Measurements from ENCODE around the gene TCHHL1. TPM values are rescaled to one million over a fixed set of nuclear protein-coding genes. Genes with fewer than 3 reads are reported as not detected.
A peak's percentile ranks its signal among the peaks of the same experiment; 100 is the strongest.

The TCHHL1 gene
- total and polyA plus RNA-seq, 9 of the 15 experiments (the other 6 are each of a cell fraction or from before 2014, with no cell fraction given): not detected

DNA sequence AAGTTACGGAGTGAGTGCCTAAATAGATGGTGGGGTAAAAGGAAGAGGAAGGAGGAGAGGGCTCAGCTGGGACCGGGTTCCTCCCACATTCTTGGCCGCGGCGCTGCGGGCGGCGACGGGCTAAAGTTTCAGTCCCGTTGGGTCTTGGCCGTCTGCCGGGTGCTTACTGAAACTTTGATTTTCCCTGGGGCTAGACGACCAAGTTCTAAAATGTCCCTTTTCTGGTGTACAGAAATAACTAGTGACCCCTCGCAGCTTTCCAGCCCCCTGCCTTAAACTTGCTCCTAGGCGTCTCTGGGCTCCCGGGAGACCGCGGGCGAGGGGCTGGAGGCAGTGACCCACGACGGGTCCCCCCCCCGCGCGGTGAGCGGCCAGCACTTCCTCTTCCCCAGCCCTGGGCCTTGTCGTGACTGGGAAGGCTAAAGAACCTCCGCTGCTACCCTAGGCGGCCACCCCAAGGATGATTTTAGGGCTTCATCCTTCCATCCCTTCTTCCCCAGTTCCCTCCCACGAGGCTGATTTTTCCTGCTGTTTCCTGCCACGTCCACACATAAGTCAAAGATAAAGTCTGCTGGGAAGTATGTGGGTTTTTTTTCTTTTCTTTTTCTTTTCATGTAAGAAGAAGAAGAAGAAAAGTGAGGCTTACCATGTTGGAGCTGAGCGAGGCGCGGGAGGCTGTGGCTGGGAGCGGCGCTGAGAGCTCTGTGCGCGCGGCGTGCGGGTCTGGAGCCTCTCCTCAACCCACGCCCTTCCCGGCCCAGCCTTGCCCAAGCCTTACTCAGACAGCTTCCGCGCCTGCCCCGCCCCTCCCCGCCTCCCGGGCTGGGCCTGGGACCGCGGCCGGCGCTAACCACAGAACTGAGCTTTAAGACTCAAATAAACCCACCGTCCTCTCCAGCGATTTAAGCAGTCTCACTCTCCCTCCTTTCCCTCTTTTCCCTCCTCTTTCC, 52.3 kb downstream of the TCHHL1 start, which contains the start of gene S100A11 (continued):
- TF ChIP-seq, protein P1, sequence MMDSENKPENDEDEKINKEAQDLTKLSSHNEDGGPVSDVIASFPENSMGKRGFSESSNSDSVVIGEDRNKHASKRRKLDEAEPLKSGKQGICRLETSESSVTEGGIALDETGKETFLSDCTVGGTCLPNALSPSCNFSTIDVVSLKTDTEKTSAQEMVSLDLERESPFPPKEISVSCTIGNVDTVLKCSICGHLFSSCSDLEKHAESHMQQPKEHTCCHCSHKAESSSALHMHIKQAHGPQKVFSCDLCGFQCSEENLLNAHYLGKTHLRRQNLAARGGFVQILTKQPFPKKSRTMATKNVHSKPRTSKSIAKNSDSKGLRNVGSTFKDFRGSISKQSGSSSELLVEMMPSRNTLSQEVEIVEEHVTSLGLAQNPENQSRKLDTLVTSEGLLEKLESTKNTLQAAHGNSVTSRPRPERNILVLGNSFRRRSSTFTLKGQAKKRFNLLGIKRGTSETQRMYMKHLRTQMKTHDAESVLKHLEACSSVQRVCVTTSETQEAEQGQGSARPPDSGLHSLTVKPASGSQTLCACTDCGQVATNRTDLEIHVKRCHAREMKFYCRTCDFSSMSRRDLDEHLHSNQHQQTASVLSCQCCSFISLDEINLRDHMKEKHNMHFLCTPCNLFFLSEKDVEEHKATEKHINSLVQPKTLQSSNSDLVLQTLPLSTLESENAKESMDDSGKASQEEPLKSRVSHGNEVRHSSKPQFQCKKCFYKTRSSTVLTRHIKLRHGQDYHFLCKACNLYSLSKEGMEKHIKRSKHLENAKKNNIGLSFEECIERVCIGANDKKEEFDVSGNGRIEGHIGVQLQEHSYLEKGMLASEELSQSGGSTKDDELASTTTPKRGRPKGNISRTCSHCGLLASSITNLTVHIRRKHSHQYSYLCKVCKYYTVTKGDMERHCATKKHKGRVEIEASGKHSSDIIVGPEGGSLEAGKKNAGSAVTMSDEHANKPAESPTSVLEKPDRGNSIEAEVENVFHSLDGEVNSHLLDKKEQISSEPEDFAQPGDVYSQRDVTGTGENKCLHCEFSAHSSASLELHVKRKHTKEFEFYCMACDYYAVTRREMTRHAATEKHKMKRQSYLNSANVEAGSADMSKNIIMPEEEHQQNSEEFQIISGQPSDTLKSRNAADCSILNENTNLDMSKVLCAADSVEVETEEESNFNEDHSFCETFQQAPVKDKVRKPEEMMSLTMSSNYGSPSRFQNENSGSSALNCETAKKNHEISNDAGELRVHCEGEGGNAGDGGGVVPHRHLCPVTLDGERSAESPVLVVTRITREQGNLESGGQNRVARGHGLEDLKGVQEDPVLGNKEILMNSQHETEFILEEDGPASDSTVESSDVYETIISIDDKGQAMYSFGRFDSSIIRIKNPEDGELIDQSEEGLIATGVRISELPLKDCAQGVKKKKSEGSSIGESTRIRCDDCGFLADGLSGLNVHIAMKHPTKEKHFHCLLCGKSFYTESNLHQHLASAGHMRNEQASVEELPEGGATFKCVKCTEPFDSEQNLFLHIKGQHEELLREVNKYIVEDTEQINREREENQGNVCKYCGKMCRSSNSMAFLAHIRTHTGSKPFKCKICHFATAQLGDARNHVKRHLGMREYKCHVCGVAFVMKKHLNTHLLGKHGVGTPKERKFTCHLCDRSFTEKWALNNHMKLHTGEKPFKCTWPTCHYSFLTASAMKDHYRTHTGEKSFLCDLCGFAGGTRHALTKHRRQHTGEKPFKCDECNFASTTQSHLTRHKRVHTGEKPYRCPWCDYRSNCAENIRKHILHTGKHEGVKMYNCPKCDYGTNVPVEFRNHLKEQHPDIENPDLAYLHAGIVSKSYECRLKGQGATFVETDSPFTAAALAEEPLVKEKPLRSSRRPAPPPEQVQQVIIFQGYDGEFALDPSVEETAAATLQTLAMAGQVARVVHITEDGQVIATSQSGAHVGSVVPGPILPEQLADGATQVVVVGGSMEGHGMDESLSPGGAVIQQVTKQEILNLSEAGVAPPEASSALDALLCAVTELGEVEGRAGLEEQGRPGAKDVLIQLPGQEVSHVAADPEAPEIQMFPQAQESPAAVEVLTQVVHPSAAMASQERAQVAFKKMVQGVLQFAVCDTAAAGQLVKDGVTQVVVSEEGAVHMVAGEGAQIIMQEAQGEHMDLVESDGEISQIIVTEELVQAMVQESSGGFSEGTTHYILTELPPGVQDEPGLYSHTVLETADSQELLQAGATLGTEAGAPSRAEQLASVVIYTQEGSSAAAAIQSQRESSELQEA (IDR thresholded peaks at IDR 0.05; ENCODE audit: low read depth): no peak
- peak; percentile 91 for TF ChIP-seq ZBTB7A (IDR thresholded peaks at IDR 0.05; ENCODE audit: borderline replicate concordance, control insufficient read depth, low read depth, low read length)
- no peak for TF ChIP-seq KLF10 (CRISPR knock-in tag; IDR thresholded peaks at IDR 0.05)
- TF ChIP-seq KLF1 (tag; IDR thresholded peaks at IDR 0.05): peak; percentile 65; the same call in 1 of the 2 replicates
- peak in 2 of 3 experiments; percentile 16 to 65 for TF ChIP-seq YY1 (IDR thresholded peaks at IDR 0.05; ENCODE audit: borderline replicate concordance in 1 of 3, control insufficient read depth in 1 of 3, extremely low read depth in 1 of 3, insufficient read depth in 3 of 3, insufficient read length in 1 of 3, insufficient replicate concordance in 2 of 3, low read depth in 1 of 3, low read length in 2 of 3)
- TF ChIP-seq SIN3A (IDR thresholded peaks at IDR 0.05; ENCODE audit: borderline replicate concordance in 2 of 2, control insufficient read depth in 1 of 2, low read depth in 2 of 2, low read length in 2 of 2): peak; percentile 59 to 80; a peak in 2 of 4 replicates
- TF ChIP-seq TAL1 (IDR thresholded peaks at IDR 0.05): no peak
- TF ChIP-seq POLR2AphosphoS2 (IDR thresholded peaks at IDR 0.05; ENCODE audit: low read length): peak; percentile 36; the same call in 1 of the 2 replicates
- TF ChIP-seq DPF2 (IDR thresholded peaks at IDR 0.05): peak; percentile 23; the same call in 1 of the 2 replicates
- TF ChIP-seq NR3C1 (CRISPR knock-in tag; IDR thresholded peaks at IDR 0.05): no peak
- TF ChIP-seq PML (IDR thresholded peaks at IDR 0.05; ENCODE audit: low read length): peak; percentile 55; the same call in 1 of the 2 replicates
- TF ChIP-seq, protein P2, sequence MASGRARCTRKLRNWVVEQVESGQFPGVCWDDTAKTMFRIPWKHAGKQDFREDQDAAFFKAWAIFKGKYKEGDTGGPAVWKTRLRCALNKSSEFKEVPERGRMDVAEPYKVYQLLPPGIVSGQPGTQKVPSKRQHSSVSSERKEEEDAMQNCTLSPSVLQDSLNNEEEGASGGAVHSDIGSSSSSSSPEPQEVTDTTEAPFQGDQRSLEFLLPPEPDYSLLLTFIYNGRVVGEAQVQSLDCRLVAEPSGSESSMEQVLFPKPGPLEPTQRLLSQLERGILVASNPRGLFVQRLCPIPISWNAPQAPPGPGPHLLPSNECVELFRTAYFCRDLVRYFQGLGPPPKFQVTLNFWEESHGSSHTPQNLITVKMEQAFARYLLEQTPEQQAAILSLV (tag; IDR thresholded peaks at IDR 0.05): no peak
- 0 out of 2 replicates have a peak, but pooled peaks have one; percentile 50 for TF ChIP-seq NR2C2 (CRISPR knock-in tag; IDR thresholded peaks at IDR 0.05)
- peak; percentile 60 for TF ChIP-seq NR2C2 (tag; IDR thresholded peaks at IDR 0.05)
- TF ChIP-seq, protein P3, sequence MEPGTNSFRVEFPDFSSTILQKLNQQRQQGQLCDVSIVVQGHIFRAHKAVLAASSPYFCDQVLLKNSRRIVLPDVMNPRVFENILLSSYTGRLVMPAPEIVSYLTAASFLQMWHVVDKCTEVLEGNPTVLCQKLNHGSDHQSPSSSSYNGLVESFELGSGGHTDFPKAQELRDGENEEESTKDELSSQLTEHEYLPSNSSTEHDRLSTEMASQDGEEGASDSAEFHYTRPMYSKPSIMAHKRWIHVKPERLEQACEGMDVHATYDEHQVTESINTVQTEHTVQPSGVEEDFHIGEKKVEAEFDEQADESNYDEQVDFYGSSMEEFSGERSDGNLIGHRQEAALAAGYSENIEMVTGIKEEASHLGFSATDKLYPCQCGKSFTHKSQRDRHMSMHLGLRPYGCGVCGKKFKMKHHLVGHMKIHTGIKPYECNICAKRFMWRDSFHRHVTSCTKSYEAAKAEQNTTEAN (CRISPR knock-in tag; IDR thresholded peaks at IDR 0.05): no peak
